B cell (primary cell): ENCODE measurements around the gene COBL. TPM values are rescaled to one million over a fixed set of nuclear protein-coding genes. Genes with fewer than 3 reads are reported as not detected.

Experiments used
- ATAC-seq: fragments of 200-7000 bp; cut with Tn5 transposase; one replicate; pipeline ENCODE4 v1.10.0; 2021; ENCODE audit warnings: low read depth, mild to moderate bottlenecking, moderate number of reproducible peaks, moderate library complexity
- CTCF ChIA-PET: fragments of 350-600 bp; sonication (Branson Sonifier 250); formaldehyde crosslinking; loops from one replicate; lab custom pipeline; 2021; ENCODE audit warnings: antibody characterized with exemption, inconsistent platforms; lab: Charles Lee
- POLR2A ChIA-PET: fragments of 350-600 bp; sonication (Branson Sonifier 250); formaldehyde crosslinking; loops from one replicate; lab custom pipeline; 2021; ENCODE audit warnings: antibody characterized with exemption; lab: Charles Lee
- DNase-seq: peaks from one replicate; pipeline ENCODE4 v3.0.0; 2013
- H2AFZ ChIP-seq: 2 replicates; pipeline ENCODE4 v1.6.1; 2012; ENCODE audit warnings: mild to moderate bottlenecking, low read depth, low read length; ENCODE audit not compliant: insufficient read depth, poor library complexity, severe bottlenecking
- H3K27ac ChIP-seq, 2 donors: 1 replicate in 1 of 2; 2 replicates in 1 of 2; pipeline ENCODE4 v1.5.1; 2012 to 2013; ENCODE audit warnings: low read length in 2 of 2, mild to moderate bottlenecking in 2 of 2, moderate library complexity in 1 of 2
- H3K27me3 ChIP-seq, 4 experiments: fragments of 200-600 bp in 1 of 4; sonication (generic) in 1 of 4; replicated peaks in 1 of 4; 1 replicate in 2 of 4; 2 replicates in 2 of 4; pipeline versions ENCODE4 v1.6.1 to v1.7.0; 2013 to 2016; ENCODE audit warnings: low read length in 3 of 4, mild to moderate bottlenecking in 2 of 4, mixed read lengths in 1 of 4, moderate library complexity in 1 of 4; ENCODE audit not compliant: insufficient read depth in 4 of 4, control insufficient read depth in 3 of 4; ENCODE audit errors: control extremely low read depth in 1 of 4
- H3K36me3 ChIP-seq, 2 experiments: replicated peaks in 1 of 2; 1 replicate in 1 of 2; 2 replicates in 1 of 2; pipeline versions ENCODE4 v1.6.1 to v1.7.1; 2013; ENCODE audit warnings: low read length in 1 of 2; ENCODE audit not compliant: insufficient read depth in 2 of 2, control insufficient read depth in 1 of 2; ENCODE audit errors: control extremely low read depth in 1 of 2, extremely low read depth in 1 of 2
- H3K4me1 ChIP-seq, 2 donors: fragments of 200-600 bp in 1 of 2; sonication (generic) in 1 of 2; 1 replicate in 1 of 2; 2 replicates in 1 of 2; pipeline versions ENCODE4 v1.5.1 to v1.6.1; 2013 to 2017; ENCODE audit warnings: low read length in 2 of 2; ENCODE audit not compliant: control insufficient read depth in 2 of 2, insufficient read depth in 2 of 2
- H3K4me2 ChIP-seq: replicated peaks from 2 replicates; pipeline ENCODE3; 2012; ENCODE audit warnings: mild to moderate bottlenecking, low read depth, low read length; ENCODE audit not compliant: poor library complexity, severe bottlenecking
- H3K4me3 ChIP-seq, 5 experiments: fragments of 200-600 bp in 1 of 5; sonication (generic) in 1 of 5; 1 replicate in 3 of 5; 2 replicates in 2 of 5; pipeline versions ENCODE4 v1.5.1 to v1.7.0; 2011 to 2016; ENCODE audit warnings: low read length in 4 of 5, mild to moderate bottlenecking in 4 of 5, low read depth in 2 of 5, control low read depth in 1 of 5, moderate library complexity in 1 of 5; ENCODE audit not compliant: insufficient read depth in 1 of 5; ENCODE audit errors: control extremely low read depth in 1 of 5, extremely low read depth in 1 of 5
- H3K79me2 ChIP-seq: fragments of 200-600 bp; sonication (generic); one replicate; pipeline ENCODE4 v1.6.0; 2016; ENCODE audit warnings: low read length; ENCODE audit not compliant: control insufficient read depth, insufficient read depth
- H3K9ac ChIP-seq: fragments of 200-600 bp; sonication (generic); 2 replicates; pipeline ENCODE4 v1.6.1; 2017; ENCODE audit warnings: mild to moderate bottlenecking, low read length, moderate library complexity
- H3K9me3 ChIP-seq, 3 donors: one replicate each; pipeline versions ENCODE4 v1.6.1 to v1.7.1; 2013; ENCODE audit warnings: low read length in 2 of 3; ENCODE audit not compliant: control insufficient read depth in 2 of 3, insufficient read depth in 1 of 3; ENCODE audit errors: control extremely low read depth in 1 of 3
- H4K20me1 ChIP-seq: 2 replicates; pipeline ENCODE4 v1.6.0; 2012; ENCODE audit warnings: mild to moderate bottlenecking, low read length; ENCODE audit not compliant: insufficient read depth, control insufficient read depth, poor library complexity, severe bottlenecking
- H3K27ac Mint-ChIP-seq: one replicate; pipeline ENCODE4 v1.8.0; 2021; ENCODE audit warnings: mixed read lengths
- H3K27me3 Mint-ChIP-seq: one replicate; pipeline ENCODE4 v1.8.0; 2021; ENCODE audit warnings: mixed read lengths
- H3K4me1 Mint-ChIP-seq: one replicate; pipeline ENCODE4 v1.8.0; 2021; ENCODE audit warnings: mixed read lengths
- H3K4me3 Mint-ChIP-seq: one replicate; pipeline ENCODE4 v1.8.0; 2021; ENCODE audit warnings: mixed read lengths
- H3K9me3 Mint-ChIP-seq: one replicate; pipeline ENCODE4 v1.8.0; 2022; ENCODE audit warnings: mixed read lengths; ENCODE audit not compliant: insufficient read depth
- CTCF ChIP-seq: fragments of 200-600 bp; IDR thresholded peaks from one replicate; pipeline ENCODE4 v1.8.0; 2022; ENCODE audit warnings: antibody characterized with exemption, mild to moderate bottlenecking
- EZH2 ChIP-seq: IDR thresholded peaks from 2 replicates; pipeline ENCODE4 v1.6.1; 2012; ENCODE audit warnings: borderline replicate concordance, low read depth, mild to moderate bottlenecking, moderate library complexity, low read length; ENCODE audit not compliant: insufficient read depth, poor library complexity, severe bottlenecking
- WGBS: methylation state at CpG from one replicate; pipeline ENCODE4 v1.1.5; 2013; ENCODE audit warnings: missing lambda C conversion rate; ENCODE audit not compliant: insufficient coverage; 5-methylcytosine and 5-hydroxymethylcytosine counted together
- intact Hi-C: fragments of 100-400 bp; cut with micrococcal nuclease; formaldehyde crosslinking; loops from one replicate; pipeline ENCODE4 v1.10.0; 2022
- polyA plus RNA-seq: library from polyadenylated mRNA; depleted of rRNA; stranded (reverse); fragments of >200 nt; gene quantifications from 2 replicates; pipeline ENCODE4 v1.2.3, GENCODE V29; 2012
- total RNA-seq, 2 donors: library from RNA; stranded (reverse); fragments of 120-200 nt in 1 of 2; gene quantifications; 1 replicate in 1 of 2; 2 replicates in 1 of 2; pipeline versions ENCODE4 v1.2.3 to v1.2.4, GENCODE V29; 2013 to 2022

Gene COBL
- total and polyA plus RNA-seq, 2 donors (not counting 1 experiment from before 2014, with no cell fraction given), result not detected

- Histone ChIP-seq H2AFZ (no peak overlapping the region), H3K9ac (no peak overlapping the region), H4K20me1 (no peaks in the 10 kb centered on the region), H3K4me1 (no peaks in the 10 kb centered on the region), H3K4me3 (no peak overlapping the region), H3K4me2 (no peak overlapping the region), H3K9me3 (peaks cover 0 to 5% (median 0%) of the 10 kb centered on the region in 3 donors), H3K27ac (no peak overlapping the region), H3K36me3 (no peaks in the 10 kb centered on the region), H3K27me3 (no peaks in the 10 kb centered on the region), H3K79me2 (no peaks in the 10 kb centered on the region)
- no peak for ATAC-seq
- no peak for DNase-seq
- TF ChIP-seq CTCF (no peak), EZH2 (no peak)
- no peaks in the 10 kb centered on the region for H3K9me3 Mint-ChIP-seq
- H3K4me1 Mint-ChIP-seq, result no peaks in the 10 kb centered on the region
- intact Hi-C loops, result no loop called here
- H3K27me3 Mint-ChIP-seq, result no peaks in the 10 kb centered on the region
- WGBS, result 68% methylated on average over 5 of the region's 7 CpGs
- no peak overlapping the region for H3K27ac Mint-ChIP-seq
- no peak overlapping the region for H3K4me3 Mint-ChIP-seq
- CTCF ChIA-PET, result no interaction called here
- POLR2A ChIA-PET, result no interaction called here
Observed at GRCh38 chr7:51288896-51289622, 27.6 kb downstream of the COBL start.

DNA sequence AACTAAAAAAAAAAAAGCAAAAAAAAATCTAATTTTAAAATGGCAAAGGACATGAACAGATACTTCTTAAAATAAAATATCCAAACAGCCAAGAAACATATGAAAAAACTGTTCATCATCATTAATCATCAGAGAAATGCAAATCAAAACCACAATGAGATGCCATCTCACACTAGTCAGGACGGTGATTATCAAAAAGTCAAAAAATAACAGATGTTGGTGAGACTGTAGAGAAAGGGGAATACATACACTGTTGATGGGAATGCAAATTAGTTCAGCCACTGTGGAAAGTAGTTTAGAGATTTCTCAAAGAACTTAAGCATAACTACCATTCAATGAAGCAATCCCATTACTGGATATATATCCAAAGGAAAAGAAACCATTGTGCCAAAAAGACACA is 30.2 kb downstream of the COBL start:
- no peaks in the 10 kb centered on the region for H3K79me2 ChIP-seq
- no peaks in the 10 kb centered on the region for H3K36me3 ChIP-seq
- Mint-ChIP-seq H3K9me3 (peaks cover 4% of the 10 kb centered on the region), H3K27me3 (no peaks in the 10 kb centered on the region), H3K4me1 (no peaks in the 10 kb centered on the region), H3K4me3 (no peak overlapping the region), H3K27ac (no peak overlapping the region)
- DNase-seq (no peak), ATAC-seq (no peak)
- TF ChIP-seq EZH2 (no peak), CTCF (no peak)
- H2AFZ ChIP-seq, result no peak overlapping the region
- H3K4me1 ChIP-seq, result no peaks in the 10 kb centered on the region
- no peak overlapping the region for H3K4me3 ChIP-seq
- peaks cover 0 to 12% (median 0%) of the 10 kb centered on the region in 3 donors for H3K9me3 ChIP-seq
- H3K4me2 ChIP-seq, result no peak overlapping the region
- no CpG with 5 or more reads among the region's 1 CpG for WGBS
- no peaks in the 10 kb centered on the region for H4K20me1 ChIP-seq
- H3K9ac ChIP-seq, result no peak overlapping the region
- intact Hi-C loops, result no loop called here
- CTCF ChIA-PET, result no interaction called here
- H3K27me3 ChIP-seq, result no peaks in the 10 kb centered on the region
- POLR2A ChIA-PET, result no interaction called here
- no peak overlapping the region for H3K27ac ChIP-seq
